ENCODE data around the gene IL33. TPM values are rescaled to one million over a fixed set of nuclear protein-coding genes. Genes with fewer than 3 reads are reported as not detected.

IL33 gene
- polyA plus RNA-seq, 1 of the 3 experiments (the other 2 are of a cell fraction) = not detected

DNA sequence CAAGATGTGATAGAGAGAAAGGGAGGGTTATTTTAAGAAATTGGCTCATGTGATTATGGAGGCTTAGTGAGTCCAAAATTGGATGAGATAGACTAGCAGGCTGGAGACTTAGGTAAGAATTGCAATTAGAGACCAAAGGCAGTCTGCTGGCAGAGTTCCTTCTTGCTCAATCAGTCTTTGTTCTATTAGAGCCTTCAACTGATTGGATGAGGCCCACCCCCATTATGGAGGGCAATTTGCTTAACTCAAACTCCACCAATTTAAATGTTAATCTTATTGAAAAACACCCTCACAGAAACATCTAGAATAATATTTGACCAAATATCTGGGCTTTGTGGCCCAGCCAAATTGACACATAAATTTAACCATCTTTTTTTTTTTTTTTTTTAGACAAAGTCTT is 88.6 kb downstream of the IL33 start:
- Histone ChIP-seq H3K4me2 (no peak overlapping the region), H3K36me3 (replicated peaks in 1 of 2; ENCODE audit: control insufficient read depth in 1 of 2, insufficient read depth in 2 of 2, low read length in 1 of 2) (no peaks in the 10 kb centered on the region), H3K4me1 (ENCODE audit: control insufficient read depth in 1 of 2, insufficient read depth in 2 of 2, low read depth in 1 of 2, low read length in 1 of 2) (no peaks in the 10 kb centered on the region), H3K27me3 (ENCODE audit: insufficient read depth) (no peaks in the 10 kb centered on the region; the same call in 1 of the 2 replicates), H3K4me3 (ENCODE audit: low read depth in 2 of 2, low read length in 1 of 2) (no peak overlapping the region), H3K9me2 (no peaks in the 10 kb centered on the region), H3F3A (replicated peaks; ENCODE audit: insufficient read depth) (no peaks in the 10 kb centered on the region), H3K27ac (ENCODE audit: low read depth in 2 of 2, low read length in 1 of 2) (no peak overlapping the region), H3K9me3 (no peaks in the 10 kb centered on the region), H2AFZ (ENCODE audit: low read depth) (no peak overlapping the region), H3K79me2 (ENCODE audit: insufficient read depth) (no peaks in the 10 kb centered on the region), H4K20me1 (ENCODE audit: insufficient read depth) (no peaks in the 10 kb centered on the region), H3K9ac (no peak overlapping the region)
- TF ChIP-seq, protein P1, sequence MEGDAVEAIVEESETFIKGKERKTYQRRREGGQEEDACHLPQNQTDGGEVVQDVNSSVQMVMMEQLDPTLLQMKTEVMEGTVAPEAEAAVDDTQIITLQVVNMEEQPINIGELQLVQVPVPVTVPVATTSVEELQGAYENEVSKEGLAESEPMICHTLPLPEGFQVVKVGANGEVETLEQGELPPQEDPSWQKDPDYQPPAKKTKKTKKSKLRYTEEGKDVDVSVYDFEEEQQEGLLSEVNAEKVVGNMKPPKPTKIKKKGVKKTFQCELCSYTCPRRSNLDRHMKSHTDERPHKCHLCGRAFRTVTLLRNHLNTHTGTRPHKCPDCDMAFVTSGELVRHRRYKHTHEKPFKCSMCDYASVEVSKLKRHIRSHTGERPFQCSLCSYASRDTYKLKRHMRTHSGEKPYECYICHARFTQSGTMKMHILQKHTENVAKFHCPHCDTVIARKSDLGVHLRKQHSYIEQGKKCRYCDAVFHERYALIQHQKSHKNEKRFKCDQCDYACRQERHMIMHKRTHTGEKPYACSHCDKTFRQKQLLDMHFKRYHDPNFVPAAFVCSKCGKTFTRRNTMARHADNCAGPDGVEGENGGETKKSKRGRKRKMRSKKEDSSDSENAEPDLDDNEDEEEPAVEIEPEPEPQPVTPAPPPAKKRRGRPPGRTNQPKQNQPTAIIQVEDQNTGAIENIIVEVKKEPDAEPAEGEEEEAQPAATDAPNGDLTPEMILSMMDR (IDR thresholded peaks at IDR 0.05) = no peak
- TF ChIP-seq MXI1 (IDR thresholded peaks at IDR 0.05; ENCODE audit: low read depth, low read length) = no peak
- no peak for TF ChIP-seq FOSL2 (IDR thresholded peaks at IDR 0.05; ENCODE audit: borderline replicate concordance, low read depth)
- TF ChIP-seq JUND (IDR thresholded peaks at IDR 0.05) = no peak
- TF ChIP-seq, protein P2, sequence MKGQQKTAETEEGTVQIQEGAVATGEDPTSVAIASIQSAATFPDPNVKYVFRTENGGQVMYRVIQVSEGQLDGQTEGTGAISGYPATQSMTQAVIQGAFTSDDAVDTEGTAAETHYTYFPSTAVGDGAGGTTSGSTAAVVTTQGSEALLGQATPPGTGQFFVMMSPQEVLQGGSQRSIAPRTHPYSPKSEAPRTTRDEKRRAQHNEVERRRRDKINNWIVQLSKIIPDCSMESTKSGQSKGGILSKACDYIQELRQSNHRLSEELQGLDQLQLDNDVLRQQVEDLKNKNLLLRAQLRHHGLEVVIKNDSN (IDR thresholded peaks at IDR 0.05; ENCODE audit: borderline replicate concordance, low read depth) = no peak
- no peak for TF ChIP-seq FOXM1 (IDR thresholded peaks at IDR 0.05; ENCODE audit: low read depth)
- TF ChIP-seq EP300 (IDR thresholded peaks at IDR 0.05; ENCODE audit: borderline replicate concordance in 1 of 2, low read depth in 1 of 2, low read length in 1 of 2) = no peak
- TF ChIP-seq MEF2A (IDR thresholded peaks at IDR 0.05; ENCODE audit: borderline replicate concordance, low read depth) = no peak
- no peak for TF ChIP-seq TAF1 (IDR thresholded peaks at IDR 0.05; ENCODE audit: borderline replicate concordance, low read depth, low read length)
- no peak for TF ChIP-seq TEAD4 (IDR thresholded peaks at IDR 0.05; ENCODE audit: borderline replicate concordance, insufficient read depth)
- TF ChIP-seq YY1 (IDR thresholded peaks at IDR 0.05; ENCODE audit: low read depth) = no peak
- POLR2A ChIA-PET = no interaction called here
- CTCF ChIA-PET = interaction anchor here (1.1 to 4.8 kb wide), 3 partner anchors 68 to 418 kb away, joined by 3 to 61 read pairs (median 4); no protein-coding TSS in a partner anchor
- no peak for DNase-seq

GRCh38 chr9:6305954-6306563 is 90.5 kb downstream of the IL33 start:
- no peaks in the 10 kb centered on the region; the same call in 1 of the 2 replicates for H3K27me3 ChIP-seq (ENCODE audit: insufficient read depth)
- H2AFZ ChIP-seq (ENCODE audit: low read depth) = no peak overlapping the region
- H3K4me2 ChIP-seq = no peak overlapping the region
- no peaks in the 10 kb centered on the region for H3K36me3 ChIP-seq (replicated peaks in 1 of 2; ENCODE audit: control insufficient read depth in 1 of 2, insufficient read depth in 2 of 2, low read length in 1 of 2)
- DNase-seq = peak; percentile 31
- H3K79me2 ChIP-seq (ENCODE audit: insufficient read depth) = no peaks in the 10 kb centered on the region
- no peaks in the 10 kb centered on the region for H3F3A ChIP-seq (replicated peaks; ENCODE audit: insufficient read depth)
- POLR2A ChIA-PET = no interaction called here
- no peaks in the 10 kb centered on the region for H4K20me1 ChIP-seq (ENCODE audit: insufficient read depth)
- CTCF ChIA-PET = interaction anchor here (0.6 to 4.8 kb wide), 38 partner anchors 9 to 1120 kb away, joined by 3 to 61 read pairs (median 4); partner anchors contain the start of gene TPD52L3
- H3K9me2 ChIP-seq = no peaks in the 10 kb centered on the region
- H3K27ac ChIP-seq (ENCODE audit: low read depth in 2 of 2, low read length in 1 of 2) = no peak overlapping the region
- WGBS (ENCODE audit: low lambda C conversion rate) = 63% methylated on average over 2 of the region's 2 CpGs
- H3K9ac ChIP-seq = no peak overlapping the region
- no peaks in the 10 kb centered on the region for H3K9me3 ChIP-seq
- H3K4me3 ChIP-seq (ENCODE audit: low read depth in 2 of 2, low read length in 1 of 2) = no peak overlapping the region
- H3K4me1 ChIP-seq (ENCODE audit: control insufficient read depth in 1 of 2, insufficient read depth in 2 of 2, low read depth in 1 of 2, low read length in 1 of 2) = no peaks in the 10 kb centered on the region
- TF ChIP-seq, protein P3, sequence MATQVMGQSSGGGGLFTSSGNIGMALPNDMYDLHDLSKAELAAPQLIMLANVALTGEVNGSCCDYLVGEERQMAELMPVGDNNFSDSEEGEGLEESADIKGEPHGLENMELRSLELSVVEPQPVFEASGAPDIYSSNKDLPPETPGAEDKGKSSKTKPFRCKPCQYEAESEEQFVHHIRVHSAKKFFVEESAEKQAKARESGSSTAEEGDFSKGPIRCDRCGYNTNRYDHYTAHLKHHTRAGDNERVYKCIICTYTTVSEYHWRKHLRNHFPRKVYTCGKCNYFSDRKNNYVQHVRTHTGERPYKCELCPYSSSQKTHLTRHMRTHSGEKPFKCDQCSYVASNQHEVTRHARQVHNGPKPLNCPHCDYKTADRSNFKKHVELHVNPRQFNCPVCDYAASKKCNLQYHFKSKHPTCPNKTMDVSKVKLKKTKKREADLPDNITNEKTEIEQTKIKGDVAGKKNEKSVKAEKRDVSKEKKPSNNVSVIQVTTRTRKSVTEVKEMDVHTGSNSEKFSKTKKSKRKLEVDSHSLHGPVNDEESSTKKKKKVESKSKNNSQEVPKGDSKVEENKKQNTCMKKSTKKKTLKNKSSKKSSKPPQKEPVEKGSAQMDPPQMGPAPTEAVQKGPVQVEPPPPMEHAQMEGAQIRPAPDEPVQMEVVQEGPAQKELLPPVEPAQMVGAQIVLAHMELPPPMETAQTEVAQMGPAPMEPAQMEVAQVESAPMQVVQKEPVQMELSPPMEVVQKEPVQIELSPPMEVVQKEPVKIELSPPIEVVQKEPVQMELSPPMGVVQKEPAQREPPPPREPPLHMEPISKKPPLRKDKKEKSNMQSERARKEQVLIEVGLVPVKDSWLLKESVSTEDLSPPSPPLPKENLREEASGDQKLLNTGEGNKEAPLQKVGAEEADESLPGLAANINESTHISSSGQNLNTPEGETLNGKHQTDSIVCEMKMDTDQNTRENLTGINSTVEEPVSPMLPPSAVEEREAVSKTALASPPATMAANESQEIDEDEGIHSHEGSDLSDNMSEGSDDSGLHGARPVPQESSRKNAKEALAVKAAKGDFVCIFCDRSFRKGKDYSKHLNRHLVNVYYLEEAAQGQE (IDR thresholded peaks at IDR 0.05; ENCODE audit: low read depth, low read length) = no peak
- TF ChIP-seq TAF1 (IDR thresholded peaks at IDR 0.05; ENCODE audit: borderline replicate concordance, low read depth, low read length) = no peak
- no peak for TF ChIP-seq GATA2 (CRISPR knock-in tag; IDR thresholded peaks at IDR 0.05)
- TF ChIP-seq, protein P1 (IDR thresholded peaks at IDR 0.05) = peak; percentile 66
- no peak for TF ChIP-seq POLR2AphosphoS5 (IDR thresholded peaks at IDR 0.05; ENCODE audit: low read depth, low read length)
- TF ChIP-seq RAD21 (IDR thresholded peaks at IDR 0.05; ENCODE audit: low read length) = peak; percentile 82
- TF ChIP-seq SIN3A (IDR thresholded peaks at IDR 0.05; ENCODE audit: borderline replicate concordance, low read depth, low read length) = no peak
- no peak for TF ChIP-seq PBX3 (IDR thresholded peaks at IDR 0.05)

All from SK-N-SH (cell line).